ENCODE measurements around the gene TMEM161A. TPM values are rescaled to one million over a fixed set of nuclear protein-coding genes. Genes with fewer than 3 reads are reported as not detected.

The TMEM161A gene
- total and polyA plus RNA-seq, 2 of the 13 experiments (the other 11 are each of a cell fraction or from before 2014, with no cell fraction given), result 25.9 to 31.4 TPM

DNA sequence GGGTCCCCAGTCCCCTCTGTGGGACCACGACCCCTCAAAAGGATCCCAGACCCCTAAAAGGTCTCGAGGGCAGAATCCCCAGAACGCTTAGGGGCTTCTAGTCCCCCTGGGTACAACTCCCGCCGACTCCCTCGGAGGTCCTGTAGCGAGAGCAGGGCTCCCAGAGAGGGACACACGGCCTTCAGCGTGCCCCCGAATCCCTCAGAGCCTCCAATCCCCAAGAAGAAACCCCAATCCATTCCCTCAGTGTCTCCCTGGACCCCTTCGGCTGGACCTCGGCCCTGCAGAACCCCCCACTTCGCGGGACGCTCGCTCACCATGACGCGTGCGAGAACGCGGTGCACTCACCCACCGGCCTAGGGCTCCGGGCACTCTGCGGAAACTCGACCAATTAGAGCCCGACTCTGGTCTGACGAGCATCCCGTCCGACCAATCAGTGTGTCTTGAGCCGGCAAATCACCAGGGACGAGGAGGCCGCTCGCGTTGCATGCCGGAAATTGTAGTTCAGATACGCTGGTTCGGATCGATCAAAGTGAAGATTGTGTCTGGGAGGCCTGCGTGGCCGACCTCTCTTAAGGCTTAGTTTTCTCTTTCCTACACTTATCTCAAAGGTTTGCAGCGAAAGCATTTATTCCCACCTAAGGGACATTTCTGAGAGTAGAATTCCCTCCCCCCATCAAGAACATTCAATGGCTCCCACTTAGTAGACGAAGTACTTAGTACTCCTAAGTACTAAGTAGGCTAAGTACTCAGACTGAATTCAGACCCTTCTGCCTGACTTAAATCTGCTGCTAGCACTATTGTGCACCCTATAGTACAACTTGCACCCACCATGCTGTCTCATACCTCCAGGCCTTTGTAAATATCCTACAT lies at the start of gene TMEM161A (continued):
- TF ChIP-seq, protein P1, sequence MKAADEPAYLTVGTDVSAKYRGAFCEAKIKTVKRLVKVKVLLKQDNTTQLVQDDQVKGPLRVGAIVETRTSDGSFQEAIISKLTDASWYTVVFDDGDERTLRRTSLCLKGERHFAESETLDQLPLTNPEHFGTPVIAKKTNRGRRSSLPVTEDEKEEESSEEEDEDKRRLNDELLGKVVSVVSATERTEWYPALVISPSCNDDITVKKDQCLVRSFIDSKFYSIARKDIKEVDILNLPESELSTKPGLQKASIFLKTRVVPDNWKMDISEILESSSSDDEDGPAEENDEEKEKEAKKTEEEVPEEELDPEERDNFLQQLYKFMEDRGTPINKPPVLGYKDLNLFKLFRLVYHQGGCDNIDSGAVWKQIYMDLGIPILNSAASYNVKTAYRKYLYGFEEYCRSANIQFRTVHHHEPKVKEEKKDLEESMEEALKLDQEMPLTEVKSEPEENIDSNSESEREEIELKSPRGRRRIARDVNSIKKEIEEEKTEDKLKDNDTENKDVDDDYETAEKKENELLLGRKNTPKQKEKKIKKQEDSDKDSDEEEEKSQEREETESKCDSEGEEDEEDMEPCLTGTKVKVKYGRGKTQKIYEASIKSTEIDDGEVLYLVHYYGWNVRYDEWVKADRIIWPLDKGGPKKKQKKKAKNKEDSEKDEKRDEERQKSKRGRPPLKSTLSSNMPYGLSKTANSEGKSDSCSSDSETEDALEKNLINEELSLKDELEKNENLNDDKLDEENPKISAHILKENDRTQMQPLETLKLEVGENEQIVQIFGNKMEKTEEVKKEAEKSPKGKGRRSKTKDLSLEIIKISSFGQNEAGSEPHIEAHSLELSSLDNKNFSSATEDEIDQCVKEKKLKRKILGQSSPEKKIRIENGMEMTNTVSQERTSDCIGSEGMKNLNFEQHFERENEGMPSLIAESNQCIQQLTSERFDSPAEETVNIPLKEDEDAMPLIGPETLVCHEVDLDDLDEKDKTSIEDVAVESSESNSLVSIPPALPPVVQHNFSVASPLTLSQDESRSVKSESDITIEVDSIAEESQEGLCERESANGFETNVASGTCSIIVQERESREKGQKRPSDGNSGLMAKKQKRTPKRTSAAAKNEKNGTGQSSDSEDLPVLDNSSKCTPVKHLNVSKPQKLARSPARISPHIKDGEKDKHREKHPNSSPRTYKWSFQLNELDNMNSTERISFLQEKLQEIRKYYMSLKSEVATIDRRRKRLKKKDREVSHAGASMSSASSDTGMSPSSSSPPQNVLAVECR (CRISPR knock-in tag; IDR thresholded peaks at IDR 0.05; ENCODE audit: borderline replicate concordance), result peak; percentile 62; the same call in 1 of the 2 replicates
- TF ChIP-seq ZIK1 (CRISPR knock-in tag; IDR thresholded peaks at IDR 0.05; ENCODE audit: borderline replicate concordance, low read depth) (no peak), CC2D1A (CRISPR knock-in tag; IDR thresholded peaks at IDR 0.05) (no peak), PRPF4 (IDR thresholded peaks at IDR 0.05; ENCODE audit: low read depth, low read length, poor library complexity, severe bottlenecking) (no peak), ZNF121 (CRISPR knock-in tag; IDR thresholded peaks at IDR 0.05) (no peak), XRCC5 (optimal IDR thresholded peaks at IDR 0.05; ENCODE audit: low read length) (no peak), ZNF44 (CRISPR knock-in tag; IDR thresholded peaks at IDR 0.05) (0 out of 2 replicates have a peak, but pooled peaks have one; percentile 24), ZNF431 (CRISPR knock-in tag; IDR thresholded peaks at IDR 0.05; ENCODE audit: borderline replicate concordance, low read depth) (no peak), SIX1 (CRISPR knock-in tag; IDR thresholded peaks at IDR 0.05; ENCODE audit: borderline replicate concordance) (no peak), SRSF4 (IDR thresholded peaks at IDR 0.05; ENCODE audit: low read depth, low read length, poor library complexity, severe bottlenecking) (no peak), BRCA1 (CRISPR knock-in tag; IDR thresholded peaks at IDR 0.05) (no peak), DNMT3B (CRISPR knock-in tag; conservative IDR thresholded peaks at IDR 0.05) (no peak; the same call in 1 of the 2 replicates), SP4 (CRISPR knock-in tag; IDR thresholded peaks at IDR 0.05) (no peak), ZNF136 (CRISPR knock-in tag; IDR thresholded peaks at IDR 0.05; ENCODE audit: low read depth) (no peak)
- TF ChIP-seq, protein P2, sequence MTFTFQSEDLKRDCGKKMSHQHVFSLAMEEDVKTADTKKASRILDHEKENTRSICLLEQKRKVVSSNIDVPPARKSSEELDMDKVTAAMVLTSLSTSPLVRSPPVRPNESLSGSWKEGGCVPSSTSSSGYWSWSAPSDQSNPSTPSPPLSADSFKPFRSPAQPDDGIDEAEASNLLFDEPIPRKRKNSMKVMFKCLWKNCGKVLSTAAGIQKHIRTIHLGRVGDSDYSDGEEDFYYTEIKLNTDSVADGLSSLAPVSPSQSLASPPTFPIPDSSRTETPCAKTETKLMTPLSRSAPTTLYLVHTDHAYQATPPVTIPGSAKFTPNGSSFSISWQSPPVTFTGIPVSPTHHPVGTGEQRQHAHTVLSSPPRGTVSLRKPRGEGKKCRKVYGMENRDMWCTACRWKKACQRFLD (CRISPR knock-in tag; IDR thresholded peaks at IDR 0.05; ENCODE audit: borderline replicate concordance), result peak; percentile 79; the same call in 1 of the 2 replicates
- TF ChIP-seq, protein P3, sequence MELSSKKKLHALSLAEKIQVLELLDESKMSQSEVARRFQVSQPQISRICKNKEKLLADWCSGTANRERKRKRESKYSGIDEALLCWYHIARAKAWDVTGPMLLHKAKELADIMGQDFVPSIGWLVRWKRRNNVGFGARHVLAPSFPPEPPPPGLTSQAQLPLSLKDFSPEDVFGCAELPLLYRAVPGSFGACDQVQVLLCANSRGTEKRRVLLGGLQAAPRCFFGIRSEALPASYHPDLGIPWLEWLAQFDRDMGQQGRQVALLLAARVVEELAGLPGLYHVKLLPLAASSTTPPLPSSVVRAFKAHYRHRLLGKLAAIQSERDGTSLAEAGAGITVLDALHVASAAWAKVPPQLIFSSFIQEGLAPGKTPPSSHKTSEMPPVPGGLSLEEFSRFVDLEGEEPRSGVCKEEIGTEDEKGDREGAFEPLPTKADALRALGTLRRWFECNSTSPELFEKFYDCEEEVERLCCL (CRISPR knock-in tag; IDR thresholded peaks at IDR 0.05; ENCODE audit: borderline replicate concordance), result 0 out of 2 replicates have a peak, but pooled peaks have one; percentile 31
- TF ChIP-seq, protein P4, sequence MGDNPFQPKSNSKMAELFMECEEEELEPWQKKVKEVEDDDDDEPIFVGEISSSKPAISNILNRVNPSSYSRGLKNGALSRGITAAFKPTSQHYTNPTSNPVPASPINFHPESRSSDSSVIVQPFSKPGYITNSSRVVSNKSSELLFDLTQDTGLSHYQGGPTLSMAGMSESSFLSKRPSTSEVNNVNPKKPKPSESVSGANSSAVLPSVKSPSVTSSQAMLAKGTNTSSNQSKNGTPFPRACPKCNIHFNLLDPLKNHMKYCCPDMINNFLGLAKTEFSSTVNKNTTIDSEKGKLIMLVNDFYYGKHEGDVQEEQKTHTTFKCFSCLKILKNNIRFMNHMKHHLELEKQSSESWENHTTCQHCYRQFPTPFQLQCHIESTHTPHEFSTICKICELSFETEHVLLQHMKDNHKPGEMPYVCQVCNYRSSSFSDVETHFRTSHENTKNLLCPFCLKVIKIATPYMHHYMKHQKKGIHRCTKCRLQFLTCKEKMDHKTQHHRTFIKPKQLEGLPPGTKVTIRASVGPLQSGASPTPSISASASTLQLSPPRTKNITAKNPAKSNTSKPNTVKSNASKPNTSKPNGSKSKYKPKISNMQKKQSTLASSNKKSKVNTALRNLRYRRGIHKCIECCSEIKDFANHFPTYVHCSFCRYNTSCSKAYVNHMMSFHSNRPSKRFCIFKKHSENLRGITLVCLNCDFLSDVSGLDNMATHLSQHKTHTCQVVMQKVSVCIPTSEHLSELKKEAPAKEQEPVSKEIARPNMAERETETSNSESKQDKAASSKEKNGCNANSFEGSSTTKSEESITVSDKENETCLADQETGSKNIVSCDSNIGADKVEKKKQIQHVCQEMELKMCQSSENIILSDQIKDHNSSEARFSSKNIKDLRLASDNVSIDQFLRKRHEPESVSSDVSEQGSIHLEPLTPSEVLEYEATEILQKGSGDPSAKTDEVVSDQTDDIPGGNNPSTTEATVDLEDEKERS (CRISPR knock-in tag; IDR thresholded peaks at IDR 0.05), result no peak; the same call in 1 of the 2 replicates
